NCI-H510A (cell line): ENCODE data around the gene MEOX1.
"Not testable (repeated sequence)": the region's sequence is repeated elsewhere in the genome, so short reads cannot be mapped to it uniquely, and the experiment has no call there.

Experiments
- DNase-seq: peaks from one replicate; lab custom pipeline; 2025; lab: John Stamatoyannopoulos, UW

The MEOX1 gene

DNA sequence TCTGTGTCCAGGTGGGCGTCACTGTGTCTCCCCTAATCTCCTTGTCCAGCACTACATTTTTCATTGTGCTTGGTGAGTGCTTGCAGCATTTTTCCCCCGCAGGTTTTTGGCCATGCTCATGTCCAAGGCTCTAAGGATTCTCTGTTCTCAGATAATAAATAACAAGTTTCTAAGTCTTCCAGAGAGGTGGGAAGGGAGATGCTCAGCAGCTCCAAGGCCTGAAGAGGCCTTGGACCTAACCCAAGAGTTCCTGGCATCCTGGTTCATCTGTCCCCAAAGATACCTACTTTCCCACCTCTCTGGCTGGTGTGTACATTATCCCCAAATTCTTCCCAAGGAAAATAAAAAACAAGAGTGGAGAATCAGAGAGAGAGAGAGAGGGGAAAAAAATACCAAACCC, 45.3 kb downstream of the MEOX1 start:
- no peak for DNase-seq

DNA sequence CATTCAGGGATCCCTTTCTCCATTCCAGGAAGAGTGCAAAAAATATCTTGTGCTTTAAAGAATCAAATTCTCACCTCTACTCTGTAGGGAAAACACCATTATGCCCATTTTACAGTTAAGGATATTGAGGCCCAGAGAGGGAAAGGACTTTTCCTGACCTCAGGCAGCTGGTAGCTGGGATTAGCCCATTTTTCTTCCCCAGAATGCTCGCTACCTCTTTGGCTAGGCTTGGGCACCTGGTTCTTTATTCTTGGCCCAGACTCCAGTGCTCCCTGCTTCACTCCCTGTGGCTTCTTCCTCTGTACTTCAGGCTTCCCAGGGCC, 45.7 kb downstream of the MEOX1 start:
- no peak for DNase-seq

DNA sequence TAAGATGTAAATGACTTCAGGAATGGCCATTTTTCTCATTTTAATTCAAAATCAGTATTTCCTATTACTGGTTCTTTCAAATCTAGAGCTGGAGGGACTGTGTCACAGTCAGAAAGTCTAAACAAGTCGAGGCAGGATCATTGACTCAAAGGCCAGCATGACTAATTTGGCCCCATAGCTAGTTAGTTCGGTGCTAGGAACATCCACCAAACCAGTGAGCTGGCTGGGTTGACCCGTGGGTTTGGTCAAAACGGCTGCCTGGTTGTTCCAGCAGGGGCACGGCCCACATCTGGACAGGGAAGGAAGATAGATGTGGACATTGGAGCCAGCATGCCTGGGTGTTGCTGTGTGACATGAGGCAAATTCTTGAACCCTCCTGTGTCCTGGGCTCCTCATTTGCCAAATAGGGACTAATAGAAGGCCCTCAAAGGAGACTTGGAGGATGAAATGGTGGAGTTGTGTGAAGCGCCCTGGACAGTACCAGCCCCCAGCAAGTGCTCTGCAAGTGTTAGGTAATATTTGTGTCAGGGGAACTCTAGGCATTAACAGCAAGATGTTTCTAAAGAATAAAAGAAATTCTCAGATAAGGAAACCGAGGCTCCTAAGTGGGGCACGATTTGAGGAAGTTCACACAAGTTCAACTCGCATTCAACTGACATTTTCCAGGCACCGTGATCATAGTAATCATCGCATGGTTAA, 46.2 kb downstream of the MEOX1 start:
- DNase-seq = no peak

DNA sequence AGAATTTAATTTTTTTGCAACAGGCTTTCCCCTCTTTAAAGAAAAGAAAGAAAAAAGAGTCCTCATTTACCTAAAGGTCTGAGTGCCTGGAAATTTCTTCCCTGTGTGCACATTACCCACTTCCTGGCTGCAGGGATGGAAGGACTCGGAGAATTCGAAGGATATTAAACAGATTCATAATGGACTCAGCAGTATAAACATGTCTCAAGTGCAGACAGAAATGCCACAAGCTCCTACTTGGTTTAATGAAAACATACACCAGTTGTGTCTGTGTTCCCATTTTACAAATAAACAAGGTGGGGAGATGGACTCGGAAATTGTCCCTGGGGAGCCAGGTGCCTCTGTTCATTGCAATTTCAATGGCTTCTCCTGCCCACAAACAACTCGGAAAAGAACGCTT, 47.2 kb downstream of the MEOX1 start:
- DNase-seq = no peak

DNA sequence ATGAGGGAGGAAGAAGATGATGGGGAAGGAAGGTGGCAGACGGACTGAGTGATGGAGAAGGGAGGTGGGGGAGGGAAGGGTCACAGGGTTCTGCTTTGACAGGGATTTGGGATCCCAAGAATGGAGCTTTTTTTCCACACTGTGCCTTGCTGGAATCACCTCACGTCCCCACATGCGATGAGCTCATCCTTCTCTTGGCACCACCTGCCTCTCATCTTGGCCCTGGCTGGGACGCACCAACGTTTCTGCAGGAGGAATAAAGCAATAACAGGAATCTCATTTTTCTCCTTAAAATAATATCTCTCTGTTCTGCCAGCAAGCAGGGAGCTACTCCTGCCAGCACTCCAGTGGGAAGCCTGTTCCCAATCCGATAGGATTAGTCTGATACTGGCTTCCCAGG, 47.8 kb downstream of the MEOX1 start:
- no peak for DNase-seq

DNA sequence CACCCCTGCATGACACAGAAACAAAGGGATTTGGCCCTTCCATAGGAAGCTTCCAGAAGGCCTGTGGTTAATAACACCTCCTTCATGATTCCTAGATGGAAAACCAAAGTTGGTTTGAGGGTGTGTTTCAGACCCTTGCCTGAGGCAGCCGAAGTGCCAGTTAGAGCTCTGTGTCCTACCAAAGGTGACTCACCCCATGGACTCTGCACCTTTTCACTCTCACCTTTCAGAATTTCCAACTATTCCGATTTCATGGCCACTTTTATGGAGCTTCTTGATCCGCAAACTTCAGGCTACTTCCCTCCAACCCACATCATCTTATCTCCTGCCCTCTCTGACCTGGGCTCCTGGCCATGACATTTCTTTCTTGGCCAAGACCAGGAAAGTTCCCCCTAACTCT, 49.2 kb downstream of the MEOX1 start:
- DNase-seq = no peak

DNA sequence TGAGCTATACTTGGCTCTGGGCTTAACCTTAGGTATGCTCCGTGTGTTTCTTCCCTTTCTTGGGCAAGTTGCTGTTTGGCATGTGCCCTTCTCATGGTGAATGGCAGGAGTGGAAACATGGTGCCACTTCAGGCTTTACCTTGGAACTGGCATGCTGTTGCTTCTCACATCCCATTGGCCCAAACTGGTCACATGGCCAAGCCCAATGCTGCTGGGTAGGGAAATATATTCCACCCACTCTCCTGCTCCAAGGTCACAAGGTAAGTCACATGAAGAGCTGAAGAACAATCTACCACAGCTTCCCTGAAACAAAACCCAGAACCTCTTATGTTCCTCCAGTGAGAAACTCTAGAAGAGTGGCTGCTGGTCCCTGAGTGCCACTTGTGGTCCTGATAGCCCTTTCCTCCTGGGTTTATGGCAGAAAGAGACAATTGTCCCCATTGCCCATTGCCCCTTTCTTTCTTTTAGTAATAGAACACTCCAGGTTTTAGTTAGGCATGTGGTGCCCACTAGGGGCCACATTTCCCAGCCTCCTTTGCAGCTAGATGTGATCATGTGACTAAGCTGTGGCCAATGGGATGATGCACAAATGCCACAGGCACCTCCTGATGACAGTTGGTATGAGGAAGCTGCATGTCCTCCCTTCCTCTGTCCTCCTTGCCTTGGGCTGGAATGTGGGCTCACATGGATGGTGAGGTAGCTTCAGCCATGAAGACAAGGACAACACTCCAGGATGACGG, 50.3 kb downstream of the MEOX1 start:
- no peak for DNase-seq

DNA sequence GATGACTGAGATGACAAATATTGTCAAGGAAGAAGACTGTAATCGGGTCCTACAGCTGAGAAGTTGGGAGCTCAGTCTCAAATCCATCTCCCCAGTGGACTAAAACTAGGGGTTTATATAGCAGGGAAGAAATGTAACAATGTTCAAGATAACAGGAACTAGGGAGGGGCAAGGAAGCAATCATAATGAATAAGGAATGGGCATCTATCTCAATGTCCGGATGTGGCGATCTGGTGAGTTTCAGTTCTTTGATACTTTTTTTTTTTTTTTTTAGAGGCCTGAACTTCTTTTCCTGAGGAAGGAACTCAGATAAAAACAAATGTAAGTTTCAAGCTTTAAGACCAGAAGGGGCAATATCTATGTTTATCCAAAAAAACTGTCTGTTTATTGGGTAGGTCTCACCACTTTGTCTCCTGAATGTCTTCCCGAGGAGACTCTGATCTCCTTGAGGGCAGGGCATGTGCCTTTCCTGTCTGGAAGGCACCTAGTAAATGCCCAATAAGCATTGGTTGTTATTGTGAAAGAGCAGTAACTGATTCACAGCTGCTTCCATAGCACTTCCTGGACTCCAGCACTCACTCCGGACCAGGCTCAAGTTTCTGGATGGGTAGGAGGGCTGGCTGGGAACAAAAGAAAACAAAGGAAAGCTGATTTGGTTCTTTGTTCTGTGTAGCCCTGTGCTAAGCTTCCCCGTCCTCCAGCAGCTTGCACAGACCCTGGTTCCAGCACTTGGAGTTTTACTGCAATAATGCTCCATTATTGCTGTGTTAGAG, 51.9 kb downstream of the MEOX1 start:
- DNase-seq = no peak

DNA sequence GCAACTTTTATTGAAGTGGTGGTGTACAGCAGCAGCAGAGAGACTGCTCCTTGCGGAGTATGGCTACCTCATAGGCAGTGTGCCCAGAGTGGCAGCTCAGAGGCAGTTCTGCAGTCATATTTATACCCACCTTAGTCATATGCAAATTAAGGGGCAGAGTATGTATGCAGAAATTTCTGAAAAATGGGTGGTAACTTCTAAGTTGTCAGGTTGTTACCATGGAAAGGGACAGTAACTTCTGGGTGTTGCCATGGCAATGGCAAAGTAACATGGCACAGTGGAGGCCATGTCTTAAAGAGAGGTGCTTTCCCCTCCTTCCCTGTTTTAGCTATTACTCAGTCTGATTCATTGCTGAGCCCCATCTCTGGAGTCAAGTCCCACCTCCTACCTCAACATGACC, 53.4 kb downstream of the MEOX1 start:
- no peak for DNase-seq

DNA sequence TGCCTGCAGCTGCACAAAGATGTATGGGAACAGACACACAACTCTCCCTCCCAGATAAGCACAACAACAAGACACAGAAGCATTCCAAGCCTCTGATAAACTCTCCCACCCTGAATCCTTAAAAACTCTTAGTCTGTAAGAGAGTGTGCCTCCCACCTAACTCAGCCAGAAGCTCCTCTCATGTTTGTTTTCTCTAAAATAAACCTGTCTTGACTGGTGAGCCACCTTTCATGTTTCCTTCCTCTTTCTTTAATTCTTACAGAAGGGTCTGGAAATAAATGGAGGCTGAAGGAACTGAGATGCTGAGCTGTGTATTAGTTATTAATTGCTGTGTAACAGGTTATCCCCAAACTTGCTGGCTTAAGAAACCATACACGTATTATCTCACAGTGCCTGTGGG, 57.2 kb downstream of the MEOX1 start:
- no peak for DNase-seq

DNA sequence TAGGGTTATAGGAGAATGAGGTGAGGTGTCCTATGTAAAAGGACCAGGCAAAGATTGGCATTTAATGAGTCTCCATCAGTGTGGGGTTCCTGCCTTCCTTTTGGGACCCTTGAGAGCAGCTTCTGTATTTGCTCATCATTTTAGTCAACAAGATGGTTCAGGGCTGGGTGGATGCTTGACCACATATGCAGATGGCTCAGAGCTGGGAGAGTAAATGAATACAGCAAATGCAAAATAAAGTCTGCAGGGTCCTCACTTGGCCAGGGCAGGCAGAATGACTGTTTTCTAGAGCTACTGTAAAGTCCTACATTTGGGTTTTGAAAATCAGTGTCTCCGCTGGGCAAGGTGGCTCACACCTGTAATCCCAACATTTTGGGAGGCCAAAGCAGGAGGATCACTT, 58.4 kb downstream of the MEOX1 start:
- DNase-seq = no peak

DNA sequence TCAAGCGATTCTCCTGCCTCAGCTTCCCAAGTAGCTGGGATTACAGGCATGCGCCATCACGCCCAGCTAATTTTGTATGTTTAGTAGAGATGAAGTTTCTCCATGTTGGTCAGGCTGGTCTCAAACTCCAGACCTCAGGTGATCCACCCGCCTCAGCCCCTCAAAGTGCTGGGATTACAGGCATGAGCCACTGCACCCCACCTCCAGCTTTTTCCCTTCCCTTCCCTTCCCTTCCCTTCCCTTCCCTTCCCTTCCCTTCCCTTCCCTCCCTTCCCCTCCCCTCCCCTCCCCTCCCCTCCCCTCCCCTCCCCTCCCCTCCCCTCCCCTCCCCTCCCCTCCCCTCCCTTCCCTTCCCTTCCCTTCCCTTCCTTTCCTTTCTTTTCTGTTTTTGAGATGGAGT, 59.2 kb downstream of the MEOX1 start:
- DNase-seq = not testable (repeated sequence)

DNA sequence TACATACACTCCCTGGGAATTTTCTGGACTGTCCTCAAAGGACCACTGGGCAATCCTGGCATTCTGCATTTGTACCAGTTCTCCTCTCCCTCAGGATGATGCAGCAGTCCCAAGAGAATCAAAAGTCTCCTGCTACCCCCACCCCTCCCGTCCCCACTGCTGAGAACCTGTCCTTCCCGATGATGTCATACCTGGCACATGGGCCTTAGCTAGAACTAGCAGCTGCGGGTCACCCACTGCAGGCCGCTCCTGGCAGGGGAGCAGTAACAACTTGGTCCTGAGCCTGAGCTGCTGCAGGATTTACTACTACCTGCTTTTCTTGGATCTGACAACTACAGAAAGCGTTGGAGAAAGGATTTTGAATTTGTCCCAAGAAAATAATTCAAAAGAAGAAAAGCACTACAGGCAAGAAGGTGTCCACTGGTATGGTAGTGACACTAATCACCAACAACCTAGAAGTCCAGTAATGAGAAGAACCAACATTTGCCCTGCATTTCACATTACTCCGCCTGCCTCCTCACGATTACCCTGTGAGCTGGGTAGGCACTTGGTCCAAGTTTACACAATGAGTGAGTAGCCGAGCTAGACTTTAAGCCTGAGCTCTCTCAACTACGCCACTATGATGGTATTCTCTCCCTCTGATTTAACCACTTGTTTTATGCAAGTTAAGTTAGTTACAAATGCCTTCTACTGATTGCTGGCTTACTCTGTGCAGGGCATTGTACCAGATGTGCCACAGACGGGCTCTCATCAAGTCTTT, 60.3 kb downstream of the MEOX1 start:
- DNase-seq = no peak

DNA sequence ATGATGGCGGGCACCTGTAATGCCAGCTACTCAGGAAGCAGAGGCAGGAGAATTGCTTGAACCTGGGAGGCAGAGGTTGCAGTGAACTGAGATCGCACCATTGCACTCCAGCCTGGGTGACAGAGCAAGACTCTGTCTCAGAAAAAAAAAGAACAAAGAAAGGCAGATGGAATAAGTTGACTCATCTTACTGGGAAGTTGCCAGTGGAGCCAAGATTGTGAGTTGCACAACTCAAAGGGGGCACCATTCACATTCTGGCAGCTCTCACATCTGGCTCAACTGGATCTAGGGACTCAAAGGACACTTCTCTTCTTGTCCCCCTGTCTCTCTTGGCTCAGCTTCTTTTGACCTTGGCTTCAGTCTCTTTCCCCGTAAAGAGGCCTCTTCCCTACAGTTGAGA, 61.9 kb downstream of the MEOX1 start:
- DNase-seq = no peak

DNA sequence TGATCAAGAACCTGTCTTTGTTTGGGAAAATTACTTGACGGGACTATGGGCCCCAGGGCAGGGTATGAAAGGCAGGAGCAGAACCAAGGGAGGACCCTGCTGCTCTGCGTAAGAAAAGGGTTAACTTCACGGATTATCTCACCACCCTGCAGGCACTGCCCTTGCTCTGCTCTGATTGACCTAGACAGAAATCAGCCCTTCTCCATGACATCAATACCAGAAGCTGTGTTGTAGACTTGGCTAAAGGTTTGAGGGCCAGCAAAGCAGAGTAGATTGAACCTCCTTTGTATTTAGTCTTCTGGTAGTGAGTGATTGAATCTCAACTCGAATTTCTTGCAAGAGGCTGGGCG, 62.7 kb downstream of the MEOX1 start:
- DNase-seq = no peak

DNA sequence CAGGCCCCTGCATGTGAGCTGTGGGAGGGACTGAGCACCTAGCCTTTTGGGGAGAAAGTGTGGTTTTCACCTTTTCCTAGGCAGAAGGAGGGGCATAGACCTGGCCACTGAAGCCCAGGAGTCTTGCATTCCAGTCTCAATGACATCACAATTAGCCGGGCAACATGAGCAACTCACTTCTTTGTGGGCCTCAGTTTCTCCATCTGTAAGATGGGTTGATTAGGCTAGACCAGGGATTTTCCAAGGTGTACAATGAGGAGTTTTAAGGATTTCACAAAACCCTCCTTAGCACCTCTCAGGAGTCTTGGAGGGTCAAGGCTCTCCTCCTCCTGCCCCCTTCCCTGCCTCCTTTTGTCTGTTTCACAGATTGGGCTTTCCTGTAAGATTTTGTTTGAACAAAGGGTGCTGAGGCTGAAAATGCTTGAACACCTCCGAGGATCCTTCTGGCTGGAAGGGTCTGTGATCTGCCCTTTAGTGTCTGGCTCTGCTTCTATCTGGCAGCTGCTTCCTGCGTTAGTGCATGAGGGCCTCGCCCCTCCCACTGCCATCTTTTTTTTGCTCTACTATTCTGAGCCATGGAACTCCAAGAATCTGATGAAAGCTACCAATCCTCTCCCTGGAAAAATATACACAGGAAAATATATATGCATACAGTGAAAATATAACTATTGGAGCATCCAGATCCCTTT, 63.2 kb downstream of the MEOX1 start:
- DNase-seq = no peak

DNA sequence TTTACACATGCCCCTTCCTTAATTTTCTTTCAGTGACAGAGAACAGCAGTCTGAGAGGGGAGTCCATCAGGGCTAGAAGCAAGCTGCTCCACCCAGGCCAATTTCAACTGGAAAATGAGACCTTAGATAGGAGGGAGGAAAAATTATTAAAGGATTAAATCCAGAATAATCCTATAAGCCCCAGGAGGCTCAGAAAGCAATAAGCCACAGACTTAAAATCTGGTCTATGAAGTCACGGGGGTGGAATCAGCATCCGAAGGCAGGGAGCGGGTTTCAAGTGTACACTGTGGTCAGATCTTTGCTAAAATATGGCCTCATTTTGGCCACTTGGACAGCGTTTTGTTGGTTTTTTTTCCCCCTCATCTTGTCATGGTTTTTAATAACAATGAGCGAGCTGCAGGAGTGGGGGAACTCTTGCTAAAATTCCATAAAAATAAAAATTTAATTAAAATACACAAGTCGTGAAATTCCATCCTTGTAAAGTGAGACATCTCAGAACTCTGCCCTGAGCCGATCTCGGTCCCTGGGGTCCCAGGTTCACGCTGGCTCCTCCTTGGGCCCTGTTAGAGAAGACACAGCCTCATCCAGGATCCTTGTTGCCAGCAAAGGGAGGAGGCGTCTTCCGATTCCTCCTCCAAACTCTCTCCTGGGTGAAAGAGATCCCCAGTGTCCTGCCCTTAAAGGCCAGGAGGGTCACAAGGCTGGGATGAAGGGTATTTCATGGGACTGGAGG, 63.9 kb downstream of the MEOX1 start:
- no peak for DNase-seq

DNA sequence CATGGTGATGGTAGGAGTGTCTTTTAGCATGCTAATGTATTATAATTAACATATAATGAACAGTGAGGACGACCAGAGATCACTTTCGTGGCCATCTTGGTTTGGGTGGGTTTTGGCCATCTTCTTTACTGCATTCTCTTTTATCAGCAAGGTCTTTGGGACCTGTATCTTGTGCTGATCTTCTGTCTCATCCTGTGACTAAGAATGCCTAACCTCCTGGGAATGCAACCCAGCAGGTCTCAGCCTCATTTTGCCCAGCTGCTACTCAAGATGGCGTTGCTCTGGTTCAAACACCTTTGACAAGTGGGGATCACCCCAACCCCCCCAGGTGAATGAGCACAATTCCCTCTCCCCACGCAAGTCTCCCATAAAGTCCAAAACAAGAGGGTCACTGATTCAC, 66.3 kb downstream of the MEOX1 start:
- DNase-seq = no peak

DNA sequence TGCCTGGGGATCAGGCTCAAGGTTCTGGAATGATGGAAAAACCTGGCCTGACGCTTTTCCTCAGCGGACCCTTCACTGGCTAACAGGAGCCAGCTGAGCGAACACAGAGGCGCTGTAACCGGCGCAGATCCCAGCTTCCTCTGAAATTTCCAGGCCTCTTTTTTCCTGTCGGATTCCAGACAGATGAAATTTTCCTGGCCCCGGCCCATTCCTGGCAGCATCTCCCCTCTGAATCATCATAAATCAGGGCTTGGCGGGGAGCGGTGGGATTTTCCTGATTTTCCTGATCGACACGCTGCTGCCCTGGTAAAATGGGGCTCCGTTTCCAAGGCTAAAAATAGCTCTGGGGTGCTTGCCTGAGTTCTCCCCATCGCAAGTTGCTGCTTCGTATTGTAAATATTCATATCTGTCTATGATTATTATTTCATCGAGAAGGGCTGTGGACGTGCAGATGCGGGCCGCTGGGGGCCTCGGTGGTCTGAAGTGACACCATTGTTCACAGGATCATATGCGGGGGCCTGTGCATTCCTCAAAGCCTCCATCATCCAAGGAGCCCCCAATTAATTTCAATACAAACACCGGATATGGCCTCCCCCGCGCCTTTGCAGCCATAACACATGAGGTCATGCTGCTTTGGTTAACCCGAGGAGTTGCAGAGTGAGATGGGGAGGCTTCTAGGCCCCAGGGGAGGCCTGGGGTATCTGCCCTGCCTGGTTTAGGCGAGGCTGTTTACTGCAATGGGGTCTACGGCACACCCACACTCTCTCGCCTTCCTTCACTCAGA, 69.8 kb downstream of the MEOX1 start:
- DNase-seq = no peak

DNA sequence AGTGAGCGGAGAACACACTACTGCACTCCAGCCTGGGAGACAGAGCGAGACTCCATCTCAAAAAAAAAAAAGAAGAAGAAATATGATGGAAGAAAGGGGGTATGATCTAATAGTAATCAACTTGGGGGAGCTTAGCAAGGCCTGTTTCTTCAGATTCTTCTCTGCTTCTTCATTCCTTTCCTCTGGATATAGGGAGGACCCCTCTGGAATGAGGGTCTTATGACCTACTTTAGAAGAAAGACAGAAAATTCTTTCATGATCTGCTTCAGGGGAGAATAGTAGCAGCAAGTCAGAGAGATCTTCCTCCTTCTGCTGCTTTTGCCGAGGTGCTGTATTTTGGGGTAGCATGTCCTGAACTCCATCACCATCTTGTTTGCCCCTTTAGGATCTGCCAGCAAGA, 70.7 kb downstream of the MEOX1 start:
- DNase-seq = no peak
